A673 (cell line): ENCODE measurements around the gene KCTD5.
"Not testable (repeated sequence)": the region's sequence is repeated elsewhere in the genome, so short reads cannot be mapped to it uniquely, and the experiment has no call there.

Experiments used
- CTCF ChIP-seq: fragments of 300-800, 200-600 bp; sonication (generic); conservative IDR thresholded peaks from 2 replicates; pipeline ENCODE4 v1.5.1; 2017; ENCODE audit warnings: low read depth, mild to moderate bottlenecking, antibody characterized with exemption, low read length, moderate library complexity, mixed read lengths
- EZH2 ChIP-seq: fragments of 200-600 bp; sonication (generic); IDR thresholded peaks from 2 replicates; pipeline ENCODE4 v1.6.1; 2017; ENCODE audit warnings: borderline replicate concordance, low read depth, mild to moderate bottlenecking, mixed read lengths, antibody characterized with exemption, low read length; ENCODE audit not compliant: poor library complexity, severe bottlenecking

GRCh38 chr16:2644754-2645453, 37.4 kb upstream of the KCTD5 start:
- not testable (repeated sequence) for TF ChIP-seq CTCF, EZH2
